LNCAP (cell line): Measurements from ENCODE around the gene PTPRD.

Experiments used
- TF ChIP-seq, protein P1 (sequence below): fragments of 450-650 bp; IDR thresholded peaks from 2 replicates; pipeline ENCODE4 v1.5.1; 2017; ENCODE audit warnings: mild to moderate bottlenecking

Gene PTPRD

DNA sequence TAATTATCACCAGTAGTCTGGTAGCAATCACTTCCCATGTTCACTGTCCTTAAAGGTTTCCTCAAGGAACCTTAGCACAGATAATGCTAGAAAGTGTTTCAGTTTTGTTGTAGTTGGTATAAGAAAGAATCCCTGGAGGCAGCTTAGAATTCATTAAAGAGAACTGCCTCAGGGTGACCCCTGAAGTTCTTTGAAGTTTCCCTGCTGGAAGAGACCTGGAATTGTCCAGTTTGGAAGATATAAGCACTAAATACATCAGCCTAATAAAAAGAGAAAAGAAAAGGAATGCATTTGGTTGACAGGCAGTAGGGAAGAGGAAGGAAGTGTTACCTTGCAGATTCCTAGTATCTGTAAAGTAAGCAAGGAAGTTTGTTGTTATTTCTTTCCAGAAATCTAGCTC lies 1813.6 kb downstream of the PTPRD start:
- TF ChIP-seq, protein P1, sequence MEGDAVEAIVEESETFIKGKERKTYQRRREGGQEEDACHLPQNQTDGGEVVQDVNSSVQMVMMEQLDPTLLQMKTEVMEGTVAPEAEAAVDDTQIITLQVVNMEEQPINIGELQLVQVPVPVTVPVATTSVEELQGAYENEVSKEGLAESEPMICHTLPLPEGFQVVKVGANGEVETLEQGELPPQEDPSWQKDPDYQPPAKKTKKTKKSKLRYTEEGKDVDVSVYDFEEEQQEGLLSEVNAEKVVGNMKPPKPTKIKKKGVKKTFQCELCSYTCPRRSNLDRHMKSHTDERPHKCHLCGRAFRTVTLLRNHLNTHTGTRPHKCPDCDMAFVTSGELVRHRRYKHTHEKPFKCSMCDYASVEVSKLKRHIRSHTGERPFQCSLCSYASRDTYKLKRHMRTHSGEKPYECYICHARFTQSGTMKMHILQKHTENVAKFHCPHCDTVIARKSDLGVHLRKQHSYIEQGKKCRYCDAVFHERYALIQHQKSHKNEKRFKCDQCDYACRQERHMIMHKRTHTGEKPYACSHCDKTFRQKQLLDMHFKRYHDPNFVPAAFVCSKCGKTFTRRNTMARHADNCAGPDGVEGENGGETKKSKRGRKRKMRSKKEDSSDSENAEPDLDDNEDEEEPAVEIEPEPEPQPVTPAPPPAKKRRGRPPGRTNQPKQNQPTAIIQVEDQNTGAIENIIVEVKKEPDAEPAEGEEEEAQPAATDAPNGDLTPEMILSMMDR, result no peak

- TF ChIP-seq, protein P1, result no peak
Measured at GRCh38 chr9:8784838-8785237, 1828.0 kb downstream of the PTPRD start.

DNA sequence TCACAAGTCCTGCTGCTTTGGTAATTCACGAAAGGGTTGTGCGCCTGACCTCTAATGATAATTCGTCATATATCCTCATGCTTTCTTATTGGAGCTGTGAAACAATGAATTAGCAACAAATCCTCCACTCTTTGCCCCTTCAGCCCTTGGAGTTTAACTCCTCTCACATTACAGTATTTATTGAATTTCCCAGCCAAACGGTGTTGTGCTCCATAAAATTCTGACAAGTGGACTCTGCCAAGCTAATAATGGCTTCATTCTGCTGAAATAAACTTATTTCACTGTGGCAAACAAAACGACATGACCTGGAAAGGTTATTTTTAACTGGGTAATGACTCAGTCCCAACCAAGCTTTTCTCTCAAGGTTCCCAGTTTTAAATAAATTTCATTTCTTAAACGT lies 1828.9 kb downstream of the PTPRD start:
- TF ChIP-seq, protein P1, result no peak

DNA sequence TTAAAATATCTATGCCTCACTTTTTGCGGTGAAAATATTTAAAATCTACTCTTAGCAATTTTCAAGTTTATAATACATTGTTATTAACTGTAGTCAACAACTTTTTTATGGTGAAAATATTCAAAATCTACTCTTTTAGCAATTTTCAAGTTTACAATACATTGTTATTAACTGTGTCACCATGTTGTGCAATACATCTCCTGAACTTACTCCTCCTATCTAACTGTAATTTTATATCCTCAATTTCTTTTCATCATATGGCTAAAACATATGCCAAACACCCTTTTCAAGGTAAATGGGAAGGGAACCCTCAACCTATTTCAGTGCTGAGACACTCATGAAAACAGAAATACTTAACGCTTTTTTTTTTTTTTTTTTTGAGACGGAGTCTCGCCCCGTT lies 1830.6 kb downstream of the PTPRD start:
- TF ChIP-seq, protein P1, result no peak

- TF ChIP-seq, protein P1, result no peak
Measured at GRCh38 chr9:8781458-8781857, 1831.3 kb downstream of the PTPRD start.

- TF ChIP-seq, protein P1, result no peak
Measured at GRCh38 chr9:8780386-8780785, 1832.4 kb downstream of the PTPRD start.

- TF ChIP-seq, protein P1, result no peak
Measured at GRCh38 chr9:8779478-8779877, 1833.3 kb downstream of the PTPRD start.

DNA sequence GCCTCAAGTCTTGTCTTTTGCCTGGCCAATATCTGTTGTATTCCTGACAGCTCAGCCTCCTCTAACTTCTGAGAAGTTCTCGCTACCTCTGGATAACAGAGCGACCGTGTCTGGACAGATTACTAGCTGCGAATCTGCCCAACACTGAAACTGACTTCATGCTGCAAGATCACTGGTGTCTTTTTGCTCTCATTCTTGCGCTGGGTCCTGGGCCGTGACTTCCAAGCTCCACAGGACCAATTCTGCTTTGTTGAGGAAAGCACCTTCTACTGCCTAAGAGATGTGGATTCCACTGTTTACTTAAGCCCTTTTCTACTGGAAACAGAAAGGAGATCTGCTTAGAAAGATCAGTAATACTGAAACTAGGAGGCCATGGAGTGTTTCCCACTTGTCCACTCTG lies 1834.4 kb downstream of the PTPRD start:
- TF ChIP-seq, protein P1, result no peak
